Activated T-helper 2 cell treated with anti-CD3 and anti-CD28 coated beads, Interferon-gamma antibody, Interleukin-2, Interleukin-4, amounts not matched to agents 10 μg/mL and 5 μg/mL and 100 μg/mL, durations not matched to agents 14 hours and 24 hours and 36 hours (primary cell): ENCODE data around the gene ARPC1A. TPM values are rescaled to one million over a fixed set of nuclear protein-coding genes. Genes with fewer than 3 reads are reported as not detected.
"Not testable (repeated sequence)": the region's sequence is repeated elsewhere in the genome, so short reads cannot be mapped to it uniquely, and the experiment has no call there.

Source experiments
- DNase-seq: peaks from one replicate; pipeline ENCODE4 v3.0.0; 2021; ENCODE audit warnings: low spot score
- H3K27ac Mint-ChIP-seq: one replicate; pipeline ENCODE4 v1.8.0; 2021; ENCODE audit warnings: mixed read lengths
- H3K27me3 Mint-ChIP-seq: one replicate; pipeline ENCODE4 v1.8.0; 2021; ENCODE audit warnings: low read depth, mixed read lengths
- H3K36me3 Mint-ChIP-seq: one replicate; pipeline ENCODE4 v1.8.0; 2021; ENCODE audit warnings: low read depth, mixed read lengths
- H3K4me1 Mint-ChIP-seq: one replicate; pipeline ENCODE4 v1.8.0; 2021; ENCODE audit warnings: low read depth, mixed read lengths
- H3K4me3 Mint-ChIP-seq: one replicate; pipeline ENCODE4 v1.8.0; 2021; ENCODE audit warnings: low read depth, mild to moderate bottlenecking, moderate library complexity, mixed read lengths
- H3K9me3 Mint-ChIP-seq: one replicate; pipeline ENCODE4 v1.8.0; 2021; ENCODE audit warnings: mixed read lengths
- intact Hi-C: fragments of 100-400 bp; cut with micrococcal nuclease; formaldehyde crosslinking; loops from one replicate; pipeline ENCODE4 v1.15.1; 2023
- total RNA-seq: library from RNA; stranded (reverse); gene quantifications from 2 replicates; pipeline ENCODE4 v1.2.3, GENCODE V29; 2022

Gene ARPC1A
- total RNA-seq, 1 donor from 2014 or later = 79.8 TPM

DNA sequence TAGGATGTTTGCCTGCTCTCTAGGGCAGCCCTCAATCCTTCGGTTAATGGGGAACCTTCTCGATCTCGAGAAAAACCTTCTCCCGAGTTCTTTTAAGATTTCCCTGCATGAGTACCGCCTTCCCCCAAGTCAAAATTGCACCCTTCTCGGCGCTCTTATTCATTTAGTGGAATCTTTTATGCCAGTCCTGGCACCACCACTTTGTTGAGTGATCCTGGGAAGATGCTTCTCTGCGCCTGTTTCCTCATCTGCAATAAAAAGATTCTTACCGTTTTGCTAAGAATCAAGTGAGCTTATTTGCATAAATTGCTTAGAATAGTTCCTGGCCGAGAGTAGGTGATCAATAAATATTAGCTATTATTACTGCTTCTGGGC is 697 bp downstream of the ARPC1A start:
- Mint-ChIP-seq H3K4me3 (peak overlapping the region; percentile 93), H3K27ac (peak overlapping the region; percentile 88), H3K4me1 (peaks cover 41% of the 10 kb centered on the region), H3K27me3 (peaks cover 4% of the 10 kb centered on the region), H3K36me3 (peaks cover 29% of the 10 kb centered on the region), H3K9me3 (no peaks in the 10 kb centered on the region)
- intact Hi-C loops = loop anchor here (5.0 kb wide), 1 partner anchor 184 kb away; the partner anchor contains the start of gene SMURF1
- DNase-seq = no peak

DNA sequence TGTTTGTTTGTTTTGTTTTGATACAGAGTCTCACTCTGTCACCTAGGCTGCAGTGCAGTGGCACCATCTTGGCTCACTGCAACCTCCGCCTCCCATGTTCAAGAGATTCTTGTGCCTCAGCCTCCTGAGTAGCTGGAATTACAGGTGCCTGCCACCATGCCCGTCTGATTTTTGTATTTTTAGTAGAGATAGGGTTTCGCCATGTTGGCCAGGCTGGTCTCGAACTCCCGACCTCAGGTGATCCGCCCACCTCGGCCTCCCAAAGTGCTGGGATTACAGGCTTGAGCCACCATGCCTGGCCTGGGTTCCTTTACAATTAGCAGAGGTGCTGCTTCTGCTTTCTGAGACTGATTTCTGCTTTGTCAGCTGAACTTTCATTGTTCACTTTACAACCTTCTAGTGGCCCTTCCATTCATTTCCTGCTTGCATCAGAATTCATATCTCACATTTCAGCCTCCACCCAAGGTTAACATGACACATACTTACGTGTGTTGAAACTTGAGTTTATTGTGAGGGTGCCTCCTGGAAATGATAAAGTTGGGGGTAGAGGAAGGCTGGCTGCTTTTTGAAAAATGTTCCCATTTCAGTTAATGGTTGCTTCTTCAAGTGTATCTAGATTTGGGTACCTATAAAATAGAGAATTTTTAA is 4.7 kb downstream of the ARPC1A start:
- H3K27me3 Mint-ChIP-seq, DNase-seq, H3K9me3 Mint-ChIP-seq: not testable (repeated sequence)
- Mint-ChIP-seq H3K27ac (peak overlapping the region; percentile 91), H3K4me1 (peaks cover 43% of the 10 kb centered on the region), H3K4me3 (peak overlapping the region; percentile 61), H3K36me3 (peaks cover 56% of the 10 kb centered on the region)
- intact Hi-C loops = loop anchor here (2.0 kb wide), 1 partner anchor 50 kb away; no protein-coding TSS in a partner anchor

DNA sequence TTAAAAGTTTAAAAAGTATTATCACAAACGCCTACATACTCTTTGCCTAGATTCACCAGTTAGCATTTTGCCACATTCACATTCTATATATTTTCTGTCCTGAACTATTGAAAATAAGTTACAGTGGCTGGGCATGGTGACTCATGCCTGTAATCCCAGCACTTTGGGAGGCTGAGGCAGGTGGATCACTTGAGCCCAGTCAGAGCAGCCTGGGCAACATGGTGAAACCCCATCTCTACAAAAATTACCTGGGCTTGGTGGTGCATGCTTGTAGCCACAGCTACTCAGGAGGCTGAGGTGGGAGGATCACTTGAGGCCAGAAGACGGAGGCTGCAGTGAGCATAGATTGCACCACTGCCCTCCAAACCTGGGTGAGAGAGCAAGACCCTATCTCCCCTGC is 5.3 kb downstream of the ARPC1A start:
- intact Hi-C loops = loop anchor here (2.0 kb wide), 1 partner anchor 50 kb away; no protein-coding TSS in a partner anchor
- Mint-ChIP-seq H3K36me3 (peaks cover 62% of the 10 kb centered on the region), H3K4me1 (peaks cover 43% of the 10 kb centered on the region), H3K4me3 (no peak overlapping the region), H3K27me3 (no peaks in the 10 kb centered on the region), H3K27ac (peak overlapping the region; percentile 91), H3K9me3 (no peaks in the 10 kb centered on the region)
- DNase-seq = no peak

DNA sequence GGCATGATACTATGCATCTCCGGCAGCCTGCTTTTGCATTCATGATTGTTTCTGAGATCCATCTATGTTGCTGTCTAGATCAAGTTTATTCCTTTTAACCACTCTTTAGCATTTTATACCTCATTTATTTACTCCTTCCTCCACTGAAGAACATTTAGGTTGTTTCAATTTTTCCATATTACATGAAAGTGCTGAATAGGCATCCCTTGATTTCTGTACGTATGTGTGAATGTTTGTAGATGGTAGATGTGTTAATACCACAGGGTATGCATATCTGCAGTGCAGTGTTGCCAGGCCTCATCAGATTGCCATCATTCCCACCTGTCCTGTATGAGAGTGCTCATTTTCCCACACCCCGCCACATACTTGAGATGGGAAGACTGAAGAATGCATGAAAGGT is 13.9 kb downstream of the ARPC1A start:
- H3K4me1 Mint-ChIP-seq = no peaks in the 10 kb centered on the region
- H3K4me3 Mint-ChIP-seq = no peak overlapping the region
- intact Hi-C loops = no loop called here
- DNase-seq = no peak
- H3K36me3 Mint-ChIP-seq = peaks cover 69% of the 10 kb centered on the region
- no peaks in the 10 kb centered on the region for H3K27me3 Mint-ChIP-seq
- no peaks in the 10 kb centered on the region for H3K9me3 Mint-ChIP-seq
- no peak overlapping the region for H3K27ac Mint-ChIP-seq

DNA sequence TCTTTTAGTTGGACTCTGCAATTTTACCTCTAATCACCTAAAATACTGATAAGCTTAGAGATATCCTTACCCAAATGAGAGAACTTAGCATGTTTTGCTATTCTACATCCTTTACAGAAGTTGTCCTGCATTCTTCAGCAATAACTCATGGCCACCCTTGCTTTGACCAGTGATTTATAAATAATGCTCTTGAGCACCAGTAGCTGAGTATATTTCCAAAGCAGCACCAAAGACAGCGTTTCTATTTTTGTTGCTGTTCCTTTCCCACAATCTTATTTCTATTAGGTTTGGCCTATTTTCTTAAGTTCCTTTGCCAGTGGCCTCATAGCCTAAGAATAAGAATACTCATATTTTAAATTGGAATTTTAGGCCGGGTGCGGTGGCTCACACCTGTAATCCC is 15.0 kb downstream of the ARPC1A start:
- H3K27me3 Mint-ChIP-seq = no peaks in the 10 kb centered on the region
- no peaks in the 10 kb centered on the region for H3K9me3 Mint-ChIP-seq
- H3K36me3 Mint-ChIP-seq = peaks cover 65% of the 10 kb centered on the region
- H3K4me1 Mint-ChIP-seq = no peaks in the 10 kb centered on the region
- H3K27ac Mint-ChIP-seq = no peak overlapping the region
- no peak overlapping the region for H3K4me3 Mint-ChIP-seq
- DNase-seq = no peak
- intact Hi-C loops = no loop called here

DNA sequence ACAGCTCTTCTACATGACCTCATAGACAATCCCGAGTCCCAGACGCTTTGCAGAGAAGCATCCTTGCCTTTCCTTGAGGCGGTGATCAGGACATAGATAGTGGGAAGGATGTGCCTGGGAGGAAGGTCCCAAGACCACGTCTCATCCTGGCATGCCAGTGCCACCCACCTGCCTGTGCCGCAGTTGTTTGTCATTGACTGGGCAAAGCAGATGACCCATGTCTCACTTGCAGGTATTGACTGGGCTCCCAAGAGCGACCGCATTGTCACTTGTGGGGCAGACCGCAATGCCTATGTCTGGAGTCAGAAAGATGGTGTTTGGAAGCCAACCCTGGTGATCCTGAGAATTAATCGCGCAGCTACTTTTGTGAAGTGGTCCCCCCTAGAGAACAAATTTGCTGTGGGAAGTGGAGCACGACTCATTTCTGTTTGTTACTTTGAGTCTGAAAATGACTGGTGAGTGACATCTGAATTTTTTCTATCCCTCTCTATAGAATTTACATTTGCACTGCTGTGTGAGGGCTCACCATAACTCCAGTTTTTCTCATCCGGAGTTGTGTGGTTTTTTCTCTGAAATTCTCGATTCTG is 18.5 kb downstream of the ARPC1A start:
- DNase-seq = no peak
- H3K27me3 Mint-ChIP-seq = no peaks in the 10 kb centered on the region
- H3K9me3 Mint-ChIP-seq = no peaks in the 10 kb centered on the region
- intact Hi-C loops = no loop called here
- H3K4me1 Mint-ChIP-seq = no peaks in the 10 kb centered on the region
- H3K36me3 Mint-ChIP-seq = peaks cover 52% of the 10 kb centered on the region
- no peak overlapping the region for H3K27ac Mint-ChIP-seq
- H3K4me3 Mint-ChIP-seq = no peak overlapping the region

DNA sequence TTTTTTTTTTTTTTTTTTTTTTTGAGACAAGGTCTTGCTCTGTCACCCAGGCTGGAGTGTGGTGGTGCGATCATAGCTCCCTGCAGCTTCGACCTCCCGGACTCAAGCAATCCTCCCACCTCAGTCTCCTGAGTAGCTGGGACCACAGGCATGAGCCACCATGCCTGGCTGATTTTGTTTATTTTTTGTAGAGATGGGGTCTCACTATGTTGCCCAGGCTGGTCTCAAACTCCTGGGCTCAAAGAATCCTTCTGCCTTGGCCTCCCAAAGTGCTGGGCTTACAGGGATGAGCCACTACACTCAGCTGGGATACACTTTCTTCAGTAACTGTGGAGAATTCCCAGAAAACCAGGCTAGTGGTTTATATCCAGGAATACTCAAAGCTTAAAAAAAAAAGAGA is 24.9 kb downstream of the ARPC1A start:
- H3K4me3 Mint-ChIP-seq, DNase-seq, H3K4me1 Mint-ChIP-seq, intact Hi-C loops, H3K27me3 Mint-ChIP-seq, H3K27ac Mint-ChIP-seq, H3K9me3 Mint-ChIP-seq: not testable (repeated sequence)
- H3K36me3 Mint-ChIP-seq = peaks cover 49% of the 10 kb centered on the region

DNA sequence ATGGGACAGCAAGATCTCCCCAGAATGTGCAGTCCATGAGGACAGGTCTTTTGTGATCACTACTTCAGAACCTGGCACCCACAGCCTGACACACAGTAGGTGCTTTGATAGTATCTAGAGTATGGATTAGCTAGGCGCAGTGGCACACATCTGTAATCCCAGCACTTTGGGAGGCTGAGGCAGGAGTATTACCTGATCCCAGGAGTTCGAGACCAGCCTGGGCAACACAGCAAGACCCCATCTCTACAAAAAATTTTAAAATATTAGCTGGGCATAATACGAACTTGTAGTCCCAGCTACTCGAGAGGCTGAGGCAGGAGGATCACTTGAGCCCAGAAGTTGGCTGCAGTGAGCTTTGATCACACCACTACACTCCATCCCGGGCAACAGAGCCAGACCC is 26.5 kb downstream of the ARPC1A start:
- intact Hi-C loops = no loop called here
- Mint-ChIP-seq H3K9me3 (no peaks in the 10 kb centered on the region), H3K4me3 (no peak overlapping the region), H3K36me3 (peaks cover 56% of the 10 kb centered on the region), H3K27ac (no peak overlapping the region), H3K4me1 (no peaks in the 10 kb centered on the region), H3K27me3 (no peaks in the 10 kb centered on the region)
- DNase-seq = no peak

DNA sequence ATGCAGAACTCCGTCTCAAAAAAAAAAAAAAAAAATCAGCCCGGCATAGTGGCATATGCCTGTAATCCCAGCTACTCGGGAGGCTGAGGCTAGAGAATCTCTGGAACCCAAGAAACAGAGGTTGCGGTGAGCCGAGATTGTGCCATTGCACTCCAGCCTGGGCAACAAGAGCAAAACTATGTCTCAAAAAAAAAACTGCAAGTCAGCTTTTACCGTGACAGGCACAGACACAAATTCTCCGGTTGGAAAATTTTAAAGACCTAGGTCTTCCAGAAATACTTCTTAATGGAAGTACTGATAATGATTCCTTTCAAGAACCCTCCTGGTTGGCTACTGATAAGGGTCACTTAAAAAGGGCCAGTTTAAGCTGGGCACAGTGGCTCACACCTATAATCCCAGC is 29.4 kb downstream of the ARPC1A start:
- intact Hi-C loops = no loop called here
- Mint-ChIP-seq H3K4me1 (no peaks in the 10 kb centered on the region), H3K36me3 (peaks cover 62% of the 10 kb centered on the region), H3K27ac (no peak overlapping the region), H3K4me3 (no peak overlapping the region), H3K27me3 (no peaks in the 10 kb centered on the region), H3K9me3 (no peaks in the 10 kb centered on the region)
- no peak for DNase-seq

DNA sequence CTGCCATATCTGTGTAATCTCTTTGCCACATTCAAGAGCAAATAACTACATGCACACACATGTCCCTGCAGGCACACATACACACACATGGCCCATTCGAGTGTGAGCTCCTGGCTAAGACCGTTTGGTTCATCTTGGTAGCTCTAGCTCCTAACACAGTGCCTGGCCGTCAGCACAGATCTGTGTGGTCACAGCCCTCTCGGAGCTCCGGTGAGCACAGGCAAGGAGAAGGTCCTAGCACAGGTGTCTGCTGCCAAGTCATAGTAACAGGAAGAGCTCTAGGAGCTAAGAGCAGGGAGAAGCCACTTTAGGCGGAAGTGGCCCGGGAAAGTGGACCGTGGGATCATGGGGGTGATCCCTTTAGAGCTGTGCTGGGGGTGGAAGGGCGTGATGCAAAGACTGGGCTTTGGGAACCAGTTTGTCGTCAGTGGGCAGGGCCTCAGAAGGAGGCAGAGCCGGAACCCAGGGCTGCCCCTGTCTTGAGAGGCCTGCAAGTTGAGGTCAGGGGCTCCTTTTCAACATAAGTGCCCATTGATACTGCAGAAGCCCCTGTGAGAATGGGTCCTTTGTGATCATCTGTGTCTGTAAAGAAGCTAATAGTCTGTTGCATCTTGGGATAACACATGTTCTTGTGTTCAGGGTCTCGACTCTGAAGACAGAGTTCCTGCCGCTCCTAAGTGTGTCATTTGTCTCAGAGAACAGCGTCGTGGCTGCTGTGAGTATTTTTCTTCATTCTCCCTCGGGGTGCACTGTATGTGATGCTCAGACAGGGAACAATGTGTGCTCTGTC is 32.2 kb downstream of the ARPC1A start:
- Mint-ChIP-seq H3K27me3 (no peaks in the 10 kb centered on the region), H3K4me1 (no peaks in the 10 kb centered on the region), H3K9me3 (no peaks in the 10 kb centered on the region), H3K27ac (no peak overlapping the region), H3K36me3 (peaks cover 60% of the 10 kb centered on the region), H3K4me3 (no peak overlapping the region)
- intact Hi-C loops = no loop called here
- DNase-seq = no peak

DNA sequence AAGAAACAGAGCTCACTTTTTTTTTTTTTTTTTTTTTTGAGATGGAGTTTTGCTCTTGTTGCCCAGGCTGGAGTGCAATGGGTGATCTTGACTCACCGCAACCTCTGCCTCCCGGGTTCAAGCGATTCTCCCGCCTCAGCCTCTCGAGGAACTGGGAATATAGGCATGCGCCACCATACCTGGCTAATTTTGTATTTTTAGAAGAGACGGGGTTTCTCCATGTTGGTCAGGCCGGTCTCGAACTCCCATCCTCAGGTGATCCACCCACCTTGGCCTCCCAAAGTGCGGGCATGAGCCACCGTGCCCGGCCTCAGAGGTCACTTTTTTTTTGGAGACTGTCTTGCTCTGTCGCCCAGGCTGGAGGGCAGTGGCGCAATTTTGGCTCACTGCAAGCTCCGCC is 32.8 kb downstream of the ARPC1A start:
- intact Hi-C loops, H3K4me1 Mint-ChIP-seq, H3K27me3 Mint-ChIP-seq, H3K4me3 Mint-ChIP-seq, H3K27ac Mint-ChIP-seq, DNase-seq, H3K9me3 Mint-ChIP-seq: not testable (repeated sequence)
- peaks cover 66% of the 10 kb centered on the region for H3K36me3 Mint-ChIP-seq

DNA sequence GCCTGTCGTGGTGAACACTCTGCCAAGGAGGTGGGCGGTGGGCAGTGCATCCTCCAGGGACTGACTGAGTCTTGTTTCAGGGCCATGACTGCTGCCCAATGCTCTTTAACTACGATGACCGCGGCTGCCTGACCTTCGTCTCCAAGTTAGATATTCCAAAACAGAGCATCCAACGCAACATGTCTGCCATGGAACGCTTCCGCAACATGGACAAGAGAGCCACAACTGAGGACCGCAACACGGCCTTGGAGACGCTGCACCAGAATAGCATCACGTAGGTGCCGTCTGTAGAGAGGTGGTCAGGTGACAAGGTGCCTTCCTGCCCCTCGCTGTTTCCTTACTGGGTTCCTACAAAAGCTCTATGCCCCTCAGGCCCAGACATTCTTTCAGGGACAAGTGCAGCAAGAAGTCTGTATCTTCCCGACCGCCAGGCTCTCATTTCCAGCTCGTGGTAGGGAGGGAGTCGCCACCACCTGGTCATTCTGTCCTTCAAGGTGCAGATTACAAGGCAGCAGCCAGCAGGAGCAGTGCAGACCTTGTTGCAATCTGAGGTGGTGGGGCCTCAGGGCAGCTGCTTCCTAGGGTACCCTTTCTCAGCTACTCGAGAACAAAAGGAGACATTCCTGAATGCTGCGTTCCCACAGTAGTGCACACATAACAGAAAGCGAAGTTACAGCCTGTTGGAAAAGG is 33.9 kb downstream of the ARPC1A start:
- H3K27ac Mint-ChIP-seq = no peak overlapping the region

DNA sequence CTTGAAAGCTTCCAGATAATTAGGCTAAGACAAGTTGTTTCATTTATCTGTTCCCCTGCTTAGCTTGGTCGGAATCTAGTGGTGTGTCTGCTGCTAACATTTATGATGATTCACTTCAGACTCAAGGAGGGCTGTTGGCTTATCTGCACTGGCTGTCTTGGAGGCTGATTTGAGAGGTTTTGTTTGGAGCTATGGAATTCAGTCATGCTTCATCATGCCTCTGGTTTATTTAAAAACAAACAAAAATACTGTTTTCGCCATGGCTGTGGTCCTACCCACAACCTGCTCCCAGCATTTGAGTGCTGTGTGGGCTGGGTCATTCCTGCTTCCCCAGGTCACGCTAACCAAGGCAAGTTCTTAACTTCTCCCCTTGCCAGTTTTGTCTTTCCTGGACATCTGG is 37.1 kb downstream of the ARPC1A start:
- Mint-ChIP-seq H3K4me3 (no peak overlapping the region), H3K27ac (no peak overlapping the region), H3K4me1 (no peaks in the 10 kb centered on the region), H3K36me3 (peaks cover 75% of the 10 kb centered on the region), H3K9me3 (no peaks in the 10 kb centered on the region), H3K27me3 (no peaks in the 10 kb centered on the region)
- intact Hi-C loops = no loop called here
- DNase-seq = no peak

More for the DNA sequence above, 33.9 kb downstream of the ARPC1A start:
- intact Hi-C loops = no loop called here
- Mint-ChIP-seq H3K36me3 (peaks cover 70% of the 10 kb centered on the region), H3K4me1 (no peaks in the 10 kb centered on the region), H3K27me3 (no peaks in the 10 kb centered on the region), H3K4me3 (no peak overlapping the region), H3K9me3 (no peaks in the 10 kb centered on the region)
- no peak for DNase-seq
